Activated T-helper 9 cell treated with anti-CD3 and anti-CD28 coated beads, Interleukin-2, amount 50 U/mL, for 16 hours (primary cell): ENCODE data around the gene FAM187B.

Experiments
- DNase-seq: peaks from one replicate; pipeline ENCODE4 v3.0.0-alpha.2; 2020; ENCODE audit warnings: low read depth

Gene FAM187B

GRCh38 chr19:35228177-35228930 lies at the start of gene FAM187B:
TSS of gene FAM187B (minus strand) at chr19:35228739. CDS start at chr19:35228680, 59 bp downstream.
- no peak for DNase-seq

GRCh38 chr19:35276706-35277281 lies 48.3 kb upstream of the FAM187B start:
- DNase-seq, result no peak

GRCh38 chr19:35274323-35274722 lies 45.8 kb upstream of the FAM187B start:
- DNase-seq, result no peak

- DNase-seq, result no peak
Measured at GRCh38 chr19:35273686-35274259, 45.2 kb upstream of the FAM187B start.

- DNase-seq, result no peak
Measured at GRCh38 chr19:35272954-35273649, 44.6 kb upstream of the FAM187B start.

- DNase-seq, result no peak
Measured at GRCh38 chr19:35272122-35272719, 43.7 kb upstream of the FAM187B start.

- no peak for DNase-seq
Measured at GRCh38 chr19:35271546-35271945, 43.0 kb upstream of the FAM187B start.

GRCh38 chr19:35270381-35270811 lies 41.9 kb upstream of the FAM187B start:
- DNase-seq, result no peak

- peak; percentile 68 for DNase-seq
Measured at GRCh38 chr19:35269438-35270117, 41.0 kb upstream of the FAM187B start.

- peak; percentile 43 for DNase-seq
Measured at GRCh38 chr19:35268536-35269437, 40.2 kb upstream of the FAM187B start, which contains the start of gene USF2. TSS of gene USF2 (plus strand) at chr19:35268962. CDS start at chr19:35269102, 140 bp downstream.

GRCh38 chr19:35267818-35268535 lies 39.4 kb upstream of the FAM187B start:
- DNase-seq, result peak; percentile 71

GRCh38 chr19:35267353-35267817 lies 38.8 kb upstream of the FAM187B start:
- DNase-seq, result peak; percentile 46

GRCh38 chr19:35266520-35267352 lies 38.2 kb upstream of the FAM187B start:
- no peak for DNase-seq

GRCh38 chr19:35265900-35266519 lies 37.5 kb upstream of the FAM187B start:
- DNase-seq, result no peak

- DNase-seq, result no peak
Measured at GRCh38 chr19:35265126-35265899, 36.8 kb upstream of the FAM187B start.

- DNase-seq, result no peak
Measured at GRCh38 chr19:35264268-35265125, 36.0 kb upstream of the FAM187B start.
